Measurements from ENCODE around the gene TTLL8. TPM values are rescaled to one million over a fixed set of nuclear protein-coding genes. Genes with fewer than 3 reads are reported as not detected.

The TTLL8 gene
- total and polyA plus RNA-seq, 4 donors: not detected

DNA sequence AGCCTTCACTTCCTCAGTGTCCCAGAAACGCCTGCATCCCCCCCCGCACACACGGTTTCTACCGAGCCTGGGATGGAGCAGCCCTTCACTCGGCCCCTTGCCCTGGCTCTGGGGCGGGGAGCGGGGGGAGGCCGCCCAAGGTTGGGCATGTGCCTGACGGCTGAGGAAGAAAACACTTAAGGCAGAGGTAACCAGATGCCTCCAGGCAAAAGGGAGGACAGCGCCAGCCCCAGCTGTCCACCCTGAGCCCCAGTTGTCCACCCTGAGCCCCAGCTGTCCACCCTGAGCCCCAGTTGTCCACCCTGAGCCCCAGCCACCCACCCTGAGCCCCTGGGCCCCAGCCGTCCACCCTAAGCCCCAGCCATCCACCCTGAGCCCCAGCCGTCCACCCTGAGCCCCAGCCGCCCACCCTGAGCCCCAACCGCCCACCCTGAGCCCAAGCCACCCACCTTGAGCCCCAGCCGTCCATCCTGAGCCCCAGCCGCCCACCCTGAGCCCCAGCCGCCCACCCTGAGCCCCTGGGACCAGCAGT lies 3.8 kb upstream of the TTLL8 start:
- Histone ChIP-seq H3K27me3 (ENCODE audit: control insufficient read depth in 4 of 4, insufficient read depth in 4 of 4, low read length in 3 of 4) (peaks cover 0 to 2% (median 0%) of the 10 kb centered on the region in 4 donors), H3K9ac (ENCODE audit: low read depth in 1 of 2, low read length in 2 of 2) (no peak overlapping the region)

DNA sequence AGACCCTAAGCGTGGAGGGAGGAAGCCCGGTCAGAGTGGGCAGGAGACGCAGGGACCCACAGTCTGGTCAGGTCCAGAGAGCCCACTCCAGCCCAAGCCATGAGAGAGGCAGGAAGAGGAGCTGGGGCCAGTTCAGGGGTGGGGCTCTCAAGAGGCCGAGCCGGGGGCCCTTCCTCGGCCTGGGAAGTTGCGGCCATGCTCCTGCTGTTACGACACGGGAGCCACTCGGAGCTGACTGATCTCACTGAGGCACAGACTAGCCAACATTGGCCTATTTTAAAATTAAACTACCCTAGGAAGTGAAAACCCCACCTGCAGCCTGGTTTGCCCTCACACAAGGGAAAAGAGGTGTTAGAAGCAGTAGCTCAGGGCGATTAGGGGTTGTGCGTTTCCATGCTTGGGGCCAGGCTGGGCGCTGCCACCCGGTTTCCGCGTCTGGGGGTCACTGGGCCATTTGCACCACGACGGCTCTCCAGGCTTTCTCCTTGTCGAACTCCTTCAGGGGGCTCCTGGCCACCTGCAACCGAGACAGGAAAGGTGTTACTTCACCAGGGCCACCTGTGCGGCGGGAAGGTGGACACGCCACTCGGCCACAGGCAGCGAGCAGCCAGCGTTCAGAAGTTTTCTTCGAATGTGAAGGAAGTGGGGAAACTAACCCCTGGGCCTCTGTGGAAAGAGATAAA lies 3.2 kb upstream of the TTLL8 start:
- no peak for TF ChIP-seq FOXA1 (IDR thresholded peaks at IDR 0.05)
- no peak for TF ChIP-seq RXRA (IDR thresholded peaks at IDR 0.05)
- TF ChIP-seq MAX (IDR thresholded peaks at IDR 0.05): no peak
- no peak for TF ChIP-seq SP1 (IDR thresholded peaks at IDR 0.05)
- TF ChIP-seq ATF3 (IDR thresholded peaks at IDR 0.05): no peak
- TF ChIP-seq GABPA (IDR thresholded peaks at IDR 0.05 in 1 of 2, conservative IDR thresholded peaks at IDR 0.05 in 1 of 2): no peak
- Histone ChIP-seq H3K36me3 (ENCODE audit: control insufficient read depth in 4 of 4, insufficient read depth in 3 of 4, low read depth in 1 of 4, low read length in 3 of 4) (no peaks in the 10 kb centered on the region), H3K27me3 (ENCODE audit: control insufficient read depth in 4 of 4, insufficient read depth in 4 of 4, low read length in 3 of 4) (peaks cover 0 to 2% (median 0%) of the 10 kb centered on the region in 4 donors), H3K9ac (ENCODE audit: low read depth in 1 of 2, low read length in 2 of 2) (no peak overlapping the region), H3K4me3 (ENCODE audit: low read depth in 1 of 3, low read length in 3 of 3) (no peak overlapping the region), H3K4me1 (ENCODE audit: control insufficient read depth in 4 of 4, insufficient read depth in 4 of 4, low read length in 3 of 4) (peaks cover 0 to 6% (median 0%) of the 10 kb centered on the region in 4 donors), H3K9me3 (ENCODE audit: control insufficient read depth in 4 of 4, low read length in 3 of 4) (no peaks in the 10 kb centered on the region), H3K27ac (ENCODE audit: low read depth in 1 of 2, low read length in 2 of 2) (no peak overlapping the region)
- DNase-seq (ENCODE audit: low spot score): no peak
- WGBS: 79% methylated on average over 27 of the region's 27 CpGs

More for the DNA sequence above, 3.8 kb upstream of the TTLL8 start:
- DNase-seq (ENCODE audit: low spot score): no peak
- H3K36me3 ChIP-seq (ENCODE audit: control insufficient read depth in 4 of 4, insufficient read depth in 3 of 4, low read depth in 1 of 4, low read length in 3 of 4): no peaks in the 10 kb centered on the region
- H3K4me1 ChIP-seq (ENCODE audit: control insufficient read depth in 4 of 4, insufficient read depth in 4 of 4, low read length in 3 of 4): peaks cover 0 to 6% (median 0%) of the 10 kb centered on the region in 4 donors
- TF ChIP-seq CTCF (IDR thresholded peaks at IDR 0.05; ENCODE audit: low read depth, low read length, missing input control): no peak
- TF ChIP-seq RXRA (IDR thresholded peaks at IDR 0.05): no peak
- no peak for TF ChIP-seq FOXA1 (IDR thresholded peaks at IDR 0.05)
- TF ChIP-seq FOXA2 (IDR thresholded peaks at IDR 0.05): no peak
- TF ChIP-seq JUND (IDR thresholded peaks at IDR 0.05): no peak
- TF ChIP-seq NR2F2 (IDR thresholded peaks at IDR 0.05): no peak
- TF ChIP-seq REST (IDR thresholded peaks at IDR 0.05): no peak
- no peak for TF ChIP-seq HNF4A (conservative IDR thresholded peaks at IDR 0.05)
- no peak for TF ChIP-seq MAX (IDR thresholded peaks at IDR 0.05)
- no peak overlapping the region for H3K27ac ChIP-seq (ENCODE audit: low read depth in 1 of 2, low read length in 2 of 2)
- H3K9me3 ChIP-seq (ENCODE audit: control insufficient read depth in 4 of 4, low read length in 3 of 4): no peaks in the 10 kb centered on the region
- no peak overlapping the region for H3K4me3 ChIP-seq (ENCODE audit: low read depth in 1 of 3, low read length in 3 of 3)
- 81% methylated on average over 17 of the region's 17 CpGs for WGBS
